GM19455 (cell line): ENCODE data around the gene TUB.

Source experiments
- ATAC-seq: cut with Tn5 transposase; IDR thresholded peaks from one replicate; pipeline ENCODE4 v1.9.1; 2021; ENCODE audit not compliant: unreplicated experiment

Gene TUB, protein sequence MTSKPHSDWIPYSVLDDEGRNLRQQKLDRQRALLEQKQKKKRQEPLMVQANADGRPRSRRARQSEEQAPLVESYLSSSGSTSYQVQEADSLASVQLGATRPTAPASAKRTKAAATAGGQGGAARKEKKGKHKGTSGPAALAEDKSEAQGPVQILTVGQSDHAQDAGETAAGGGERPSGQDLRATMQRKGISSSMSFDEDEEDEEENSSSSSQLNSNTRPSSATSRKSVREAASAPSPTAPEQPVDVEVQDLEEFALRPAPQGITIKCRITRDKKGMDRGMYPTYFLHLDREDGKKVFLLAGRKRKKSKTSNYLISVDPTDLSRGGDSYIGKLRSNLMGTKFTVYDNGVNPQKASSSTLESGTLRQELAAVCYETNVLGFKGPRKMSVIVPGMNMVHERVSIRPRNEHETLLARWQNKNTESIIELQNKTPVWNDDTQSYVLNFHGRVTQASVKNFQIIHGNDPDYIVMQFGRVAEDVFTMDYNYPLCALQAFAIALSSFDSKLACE

DNA sequence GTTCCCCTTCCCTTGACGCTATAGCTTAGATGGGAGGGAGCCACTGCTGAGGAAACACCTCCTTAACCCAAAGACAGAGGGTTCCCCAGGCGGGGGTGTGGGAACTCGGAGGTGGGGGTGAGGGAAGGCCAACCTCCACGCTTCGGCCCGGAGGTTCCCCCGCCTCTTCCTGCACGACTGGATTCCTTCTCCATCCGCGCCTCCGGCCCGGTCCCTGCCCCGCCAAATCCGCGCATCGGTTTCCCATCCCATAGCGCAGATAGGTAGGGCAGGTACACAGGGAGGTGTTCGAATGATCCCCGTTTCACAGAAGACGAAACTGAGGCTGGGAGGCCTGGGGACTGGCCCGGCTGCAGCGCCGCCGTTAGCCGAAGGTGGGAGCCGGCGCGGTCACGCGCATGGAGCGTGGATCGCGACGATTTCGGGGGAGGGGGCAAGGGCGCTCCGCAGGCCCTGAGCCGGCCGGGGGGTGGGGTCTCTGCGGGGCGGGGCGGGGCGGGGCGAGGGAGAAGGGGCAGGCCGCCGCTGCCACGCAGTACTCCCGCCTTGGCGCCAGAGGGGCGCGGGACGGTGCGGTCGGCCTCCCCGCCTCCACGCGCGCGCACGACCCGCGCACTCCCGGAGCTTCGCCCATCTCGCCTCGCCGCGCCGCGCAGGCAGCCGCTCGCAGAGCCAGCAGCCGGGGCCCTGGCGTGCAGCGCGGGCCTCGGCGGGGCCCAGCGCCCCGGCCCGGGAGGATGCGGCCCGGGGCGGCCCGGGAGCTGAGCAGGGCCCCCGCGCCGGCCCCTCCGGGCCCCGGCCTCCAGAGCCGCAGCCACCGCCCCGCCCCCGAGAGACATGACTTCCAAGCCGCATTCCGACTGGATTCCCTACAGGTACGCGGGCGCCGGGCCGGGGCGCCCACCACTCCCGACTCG is at the start of gene TUB:
TSS of gene TUB (plus strand) at position 538 of the 917 bp plus-strand sequence. CDS start at position 838, 300 bp downstream.
- ATAC-seq, result no peak

DNA sequence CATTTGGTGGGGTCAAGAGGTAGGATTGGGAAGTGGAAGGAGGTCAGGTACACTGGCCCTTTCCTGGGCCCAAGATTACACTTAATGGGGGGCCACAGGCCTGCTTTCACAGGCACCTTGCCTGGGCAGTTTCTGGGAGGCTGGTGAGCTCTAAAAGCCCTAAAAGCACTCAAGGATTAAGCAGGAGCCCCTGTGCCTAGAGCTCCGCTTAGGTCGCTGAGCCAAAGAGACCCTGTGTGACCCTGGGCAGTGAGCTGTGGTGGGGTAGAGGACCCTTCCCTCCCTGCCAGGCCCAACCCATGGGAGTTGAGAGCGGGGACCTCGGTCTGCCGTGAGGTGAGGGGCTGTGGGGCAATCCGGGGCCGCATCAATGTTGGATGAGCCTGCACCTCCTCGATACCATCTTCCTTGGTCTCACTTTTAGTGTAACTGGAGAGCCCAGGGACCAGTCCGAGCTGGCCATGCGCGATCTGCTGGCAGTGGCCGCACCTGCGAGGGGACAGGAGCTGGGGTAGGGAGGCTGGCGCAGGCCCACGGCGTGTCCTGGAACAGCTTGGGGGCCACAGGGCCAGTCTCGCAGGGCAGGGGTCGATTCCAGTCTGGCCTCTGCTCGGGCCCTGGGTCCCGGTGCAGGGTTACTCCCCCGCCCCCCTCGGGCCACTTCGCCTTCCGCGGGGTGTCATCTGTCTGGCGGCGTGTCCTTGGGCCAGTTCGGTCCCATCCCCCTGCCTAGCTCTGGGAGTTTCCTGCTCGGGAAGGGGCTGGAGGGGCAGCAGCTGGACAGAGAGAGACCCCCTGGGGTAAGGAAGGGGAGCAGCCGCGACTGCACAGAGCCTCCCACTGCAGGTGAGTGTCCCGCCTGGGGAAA is 49.5 kb upstream of the TUB start:
- no peak for ATAC-seq

DNA sequence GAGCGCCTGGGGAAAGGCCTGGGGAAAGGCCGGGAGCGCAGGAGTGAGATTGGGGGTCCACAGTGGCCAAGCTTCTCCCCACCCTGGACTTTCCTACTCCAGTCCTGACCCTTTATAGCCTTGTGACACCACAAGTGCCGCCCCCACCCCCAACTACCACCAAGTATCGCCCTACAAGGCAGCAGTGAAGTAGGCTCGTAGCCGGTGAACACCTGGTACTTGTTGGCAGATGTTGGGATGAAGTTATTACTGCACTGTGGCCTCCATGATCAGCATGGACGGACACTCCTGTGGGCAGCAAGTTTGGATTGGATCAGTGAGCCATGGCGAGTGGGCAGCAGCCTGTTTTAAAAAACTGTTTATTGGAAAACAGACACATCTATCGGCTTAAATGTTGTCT is 48.9 kb upstream of the TUB start:
- no peak for ATAC-seq

DNA sequence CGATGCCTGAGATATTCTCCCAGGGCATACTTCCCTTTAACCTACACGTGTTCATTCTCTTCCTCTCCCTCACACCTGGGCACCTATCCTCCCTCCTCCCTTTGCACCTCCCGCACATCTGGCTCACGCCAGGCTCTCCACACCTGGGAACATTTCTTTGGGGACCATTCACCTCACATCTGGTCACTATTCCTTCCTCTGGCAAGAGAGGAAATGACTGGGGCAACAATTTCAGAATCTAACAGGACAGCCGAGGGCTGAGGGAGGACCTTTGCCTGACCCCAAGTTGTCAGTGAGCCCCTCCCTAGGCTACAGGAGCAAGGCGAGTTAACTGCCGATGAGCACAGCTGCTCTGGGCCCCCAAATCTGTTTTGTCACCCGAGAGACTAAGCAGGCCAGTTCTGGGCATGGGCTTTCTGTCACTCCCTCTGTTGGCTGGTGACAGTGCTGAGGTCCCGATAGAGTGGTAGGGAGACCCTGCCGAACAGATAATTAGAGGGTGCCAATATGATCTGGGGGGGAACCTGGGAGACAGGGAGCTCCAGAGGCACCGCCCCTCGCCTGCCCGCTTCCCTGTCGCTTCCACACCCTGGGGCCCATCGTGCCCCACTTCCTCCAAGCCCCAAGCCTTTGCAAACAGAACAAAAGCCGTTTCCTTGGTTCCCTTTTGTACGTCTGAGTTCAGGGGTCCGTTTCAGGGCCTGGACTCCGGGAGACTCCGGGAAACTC is 48.3 kb upstream of the TUB start:
- no peak for ATAC-seq

DNA sequence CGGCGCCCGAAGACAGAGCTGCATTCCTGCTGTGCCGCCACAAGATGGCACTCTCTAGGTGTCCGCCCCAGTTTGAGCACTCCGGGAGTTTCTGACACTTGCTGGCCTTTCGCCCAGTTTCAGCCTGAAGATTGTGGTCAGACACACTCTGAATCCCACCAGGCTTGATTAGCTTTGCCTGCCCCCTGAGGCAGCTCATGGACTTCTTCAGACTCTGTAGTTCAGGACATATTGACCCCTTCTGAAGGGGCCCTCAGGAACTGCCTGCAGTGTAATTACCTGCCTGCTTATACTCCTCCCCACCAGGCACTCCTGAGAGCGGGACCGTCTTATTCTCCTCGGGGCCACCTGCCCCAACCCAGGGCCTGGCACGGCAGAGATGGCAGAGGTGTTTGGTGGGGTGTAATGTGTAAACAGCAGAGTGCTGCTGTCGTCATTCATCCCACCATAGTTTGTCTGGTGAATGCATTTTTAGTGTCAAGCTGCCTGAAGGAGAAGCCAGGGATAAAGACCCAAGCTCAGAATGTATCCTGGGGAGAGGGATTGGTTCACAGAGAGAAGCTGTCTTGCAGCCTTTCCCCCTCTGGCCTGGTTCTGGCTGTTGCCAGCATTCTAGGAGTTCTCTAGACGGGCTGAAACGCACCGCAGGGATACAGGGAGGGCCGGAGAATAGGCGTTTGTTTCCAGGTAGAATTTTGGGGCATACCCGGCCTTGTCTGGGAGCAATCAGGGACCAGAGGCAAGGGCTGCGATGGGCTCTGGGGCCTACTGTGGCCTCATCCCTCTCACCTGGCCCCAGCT is 47.5 kb upstream of the TUB start:
- peak; percentile 76 for ATAC-seq

DNA sequence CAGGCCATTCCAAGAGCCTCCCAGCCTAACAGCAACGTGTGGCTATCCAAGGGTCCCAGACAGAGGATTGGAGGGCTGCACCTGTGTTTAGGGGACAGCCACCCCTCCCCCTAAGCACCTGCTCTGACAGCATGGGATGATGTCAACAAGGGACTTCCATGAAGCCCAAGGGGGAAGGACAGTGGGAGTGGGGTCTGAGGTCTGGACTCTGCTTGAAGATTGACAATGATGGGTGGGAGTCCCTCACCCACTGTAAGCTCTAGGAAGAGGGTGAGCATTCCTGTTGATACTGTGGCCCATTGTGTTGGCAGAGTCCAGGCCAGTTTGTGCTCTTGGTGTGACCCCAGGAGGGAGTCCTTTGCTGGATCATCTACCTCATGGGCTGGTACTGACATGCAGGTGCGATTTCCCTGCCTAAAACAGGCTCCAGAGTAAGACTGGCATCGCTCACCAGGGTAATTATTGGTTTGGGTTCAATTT is 46.9 kb upstream of the TUB start:
- ATAC-seq, result no peak

DNA sequence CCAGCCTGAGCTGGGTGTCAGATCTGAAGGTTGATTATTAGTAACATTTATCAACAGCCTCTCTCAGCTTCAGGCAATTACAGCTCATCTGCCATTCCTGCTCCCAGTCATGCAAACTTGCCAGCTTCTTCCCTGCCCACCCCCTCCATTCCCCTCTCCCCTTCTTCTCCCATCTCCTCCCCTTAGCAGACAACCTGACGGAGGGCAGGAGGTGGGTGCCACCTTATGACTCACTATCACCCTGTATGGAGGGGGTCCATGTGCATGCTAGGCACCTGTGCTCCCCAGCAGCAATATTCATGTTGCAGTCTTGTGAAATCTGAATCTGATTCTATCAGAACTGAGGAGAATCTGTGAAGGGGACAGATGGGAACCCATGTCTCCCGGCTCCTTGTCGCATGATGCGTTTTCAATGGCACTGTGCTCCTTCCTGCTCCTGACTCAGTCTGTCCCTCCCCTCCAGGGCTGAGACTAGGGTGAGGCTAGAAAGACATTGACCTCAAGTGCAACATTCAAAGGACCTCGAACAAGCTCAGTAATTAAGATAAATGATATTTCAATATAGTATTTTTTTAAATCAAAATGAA is 46.3 kb upstream of the TUB start:
- ATAC-seq, result no peak

DNA sequence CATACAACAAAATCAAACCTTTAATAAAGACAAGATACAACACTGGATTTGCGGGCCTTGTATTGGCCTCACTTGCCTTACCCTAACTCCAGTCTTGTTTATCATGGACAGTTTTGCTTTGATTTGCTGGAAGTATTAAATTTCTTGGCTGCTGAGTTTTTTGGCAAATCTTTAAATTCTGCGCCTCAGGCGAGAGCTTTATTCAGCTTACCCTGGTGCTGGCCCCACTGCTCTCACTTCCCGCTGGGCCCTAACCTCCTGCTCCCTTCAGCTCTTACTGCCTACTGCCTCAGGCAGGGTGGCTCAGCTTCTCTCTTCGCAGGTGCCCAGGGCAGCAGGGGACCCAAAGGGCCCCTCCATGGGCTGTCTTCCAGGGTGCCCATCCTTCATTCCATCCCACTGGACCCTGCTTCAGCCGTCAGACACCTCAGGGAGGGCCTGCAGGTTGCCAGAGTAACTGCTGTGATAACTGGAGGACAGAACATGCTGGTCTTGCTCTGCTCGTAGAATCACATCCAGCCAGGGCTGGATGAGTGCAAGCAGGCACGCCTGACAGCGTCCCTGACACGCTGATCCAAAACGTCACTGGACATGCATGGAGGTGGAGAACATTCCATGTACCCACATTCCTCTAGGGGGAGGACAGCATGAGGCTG is 45.7 kb upstream of the TUB start:
- no peak for ATAC-seq

DNA sequence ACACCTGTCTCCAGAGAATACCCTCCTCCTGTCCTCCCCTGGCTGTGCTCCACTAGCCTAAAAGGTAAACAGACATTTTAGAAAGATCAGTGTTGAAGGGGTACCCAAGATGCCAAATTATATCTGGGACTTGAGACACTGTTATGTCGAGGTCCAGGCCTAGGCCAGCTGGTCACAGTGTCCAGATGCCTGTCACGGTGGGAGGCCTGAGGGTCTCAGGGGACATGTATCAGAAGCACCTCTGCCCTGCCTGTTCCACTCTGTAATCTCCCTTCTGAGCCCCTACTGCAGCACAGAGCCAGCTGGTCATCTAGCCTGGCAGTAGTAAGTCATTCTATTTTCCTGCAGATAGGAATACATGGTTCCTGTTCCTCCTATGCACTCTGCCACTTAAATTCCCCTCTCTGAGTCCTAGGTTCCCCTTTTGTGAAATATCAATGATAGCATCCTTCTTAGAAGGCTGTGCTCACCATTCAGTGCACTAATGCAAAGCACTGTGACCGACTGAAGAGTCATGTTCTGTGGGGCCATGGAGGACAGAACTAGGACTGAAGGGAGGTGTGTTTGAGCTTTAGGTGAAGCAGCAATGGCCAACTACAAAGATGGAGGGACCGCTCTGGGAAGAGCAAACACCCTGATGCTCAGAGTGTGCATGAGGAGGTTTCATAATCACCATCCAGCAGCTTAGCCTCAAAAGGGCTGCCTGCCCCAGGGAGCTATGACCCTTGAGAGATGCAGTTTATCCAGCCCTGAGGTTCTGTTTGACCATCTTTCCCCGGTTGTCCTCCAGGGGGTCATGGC is 44.8 kb upstream of the TUB start:
- no peak for ATAC-seq

DNA sequence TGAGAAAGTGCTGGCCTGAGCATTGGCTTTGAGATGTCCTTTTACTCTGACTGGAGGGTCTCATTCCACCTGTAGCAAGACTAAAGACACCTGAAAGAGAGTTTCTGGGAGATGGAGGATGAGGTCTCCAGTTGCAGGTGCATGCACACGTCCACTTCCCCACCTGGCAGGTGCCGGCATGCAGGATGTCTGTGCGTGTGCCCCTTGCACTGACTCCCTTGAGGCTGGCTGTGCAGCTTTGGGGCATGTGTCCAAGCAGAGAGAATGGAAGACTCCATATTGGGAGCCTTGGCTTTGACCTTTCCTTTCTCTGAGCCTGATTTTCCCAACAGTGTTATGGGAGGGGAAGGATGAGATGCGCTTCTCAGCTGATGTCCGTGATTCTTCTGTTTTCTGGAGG is 44.0 kb upstream of the TUB start:
- no peak for ATAC-seq

DNA sequence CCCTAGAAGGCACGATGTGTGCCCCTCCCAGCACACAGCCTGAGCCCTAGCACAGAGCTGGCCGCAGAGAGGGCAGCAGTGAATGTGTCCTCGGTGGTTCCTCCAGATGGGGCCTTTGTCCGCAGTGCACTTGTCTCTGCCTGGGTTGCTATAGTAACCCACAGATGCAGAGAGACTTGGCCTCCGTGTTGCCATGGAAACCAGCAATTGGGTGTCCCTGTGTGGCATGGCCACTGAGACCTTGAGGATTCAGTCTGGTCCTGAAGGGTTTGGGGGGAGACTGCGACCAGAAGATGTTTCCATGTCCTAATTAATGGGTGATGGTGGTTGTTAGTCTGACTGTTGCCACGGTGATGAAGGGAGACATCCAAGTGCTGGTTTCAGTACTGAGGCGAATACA is 42.6 kb upstream of the TUB start:
- ATAC-seq, result no peak

DNA sequence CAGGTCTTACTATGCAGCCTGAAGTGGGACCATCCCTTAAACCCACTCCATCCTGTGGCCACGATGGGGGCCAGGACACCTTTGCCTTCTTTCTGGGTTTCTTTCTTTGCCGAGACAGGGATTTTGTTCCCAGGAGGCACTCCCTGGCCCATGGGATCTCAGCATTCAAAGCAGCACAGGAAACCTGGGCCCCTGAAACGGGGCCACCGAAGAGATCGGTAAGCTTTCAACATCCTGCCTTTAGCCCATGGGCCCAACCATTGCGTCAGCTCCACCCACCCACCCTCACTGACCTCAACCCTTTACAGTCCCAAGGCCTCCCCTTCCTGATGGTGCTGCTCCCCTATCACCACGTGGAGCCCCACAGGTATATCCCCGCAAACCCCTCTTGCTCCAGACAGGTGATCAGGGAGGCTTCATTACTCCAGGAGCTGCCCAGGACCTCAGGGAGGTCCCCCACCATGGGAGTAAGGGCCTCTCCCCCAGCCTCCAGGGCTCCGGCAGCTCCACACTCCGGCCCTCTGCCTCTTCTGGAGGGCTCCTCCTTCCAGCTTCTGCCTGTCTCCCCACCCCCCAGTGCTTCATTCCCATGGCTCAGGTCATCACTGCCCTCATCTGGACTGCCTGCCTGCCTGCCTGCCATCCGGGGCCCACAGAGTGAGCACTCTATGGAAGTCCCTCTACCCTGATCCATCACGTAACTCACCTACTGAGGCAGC is 42.0 kb upstream of the TUB start:
- ATAC-seq, result no peak

DNA sequence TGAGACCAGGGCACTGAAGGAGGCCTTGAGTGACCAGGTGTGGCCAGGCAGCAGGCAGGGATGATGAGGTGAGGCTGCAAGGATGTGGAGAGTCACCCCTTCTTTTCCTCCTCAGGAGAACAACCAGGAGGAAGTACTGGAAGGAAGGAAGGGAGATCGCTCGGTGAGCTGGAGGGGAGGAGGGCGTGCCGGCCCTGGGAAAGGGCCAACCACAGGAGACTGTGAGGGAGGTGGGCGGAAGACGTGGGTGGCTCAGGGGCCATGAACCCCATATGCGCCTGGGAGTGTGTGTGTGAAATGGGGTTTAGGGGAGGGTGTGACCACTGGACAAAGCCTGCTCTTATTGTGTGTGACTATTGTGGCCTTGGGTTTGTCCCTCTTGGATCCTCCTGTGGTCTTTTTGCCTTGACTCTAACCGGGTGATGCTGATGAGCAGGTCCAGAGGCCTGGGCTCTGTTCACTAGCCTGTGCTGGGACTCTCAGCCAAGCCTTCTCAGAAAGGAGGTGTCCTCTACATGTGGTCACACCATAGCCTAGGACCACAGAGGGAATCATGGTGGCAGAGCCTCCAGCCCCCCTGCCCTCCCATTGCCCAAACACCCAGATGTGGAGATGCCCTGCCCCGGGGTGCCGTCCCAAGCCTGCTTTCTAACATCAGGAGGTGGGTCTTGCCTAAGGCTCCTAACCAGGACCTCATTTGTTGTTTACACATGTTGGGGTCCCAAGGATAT is 41.3 kb upstream of the TUB start:
- no peak for ATAC-seq

DNA sequence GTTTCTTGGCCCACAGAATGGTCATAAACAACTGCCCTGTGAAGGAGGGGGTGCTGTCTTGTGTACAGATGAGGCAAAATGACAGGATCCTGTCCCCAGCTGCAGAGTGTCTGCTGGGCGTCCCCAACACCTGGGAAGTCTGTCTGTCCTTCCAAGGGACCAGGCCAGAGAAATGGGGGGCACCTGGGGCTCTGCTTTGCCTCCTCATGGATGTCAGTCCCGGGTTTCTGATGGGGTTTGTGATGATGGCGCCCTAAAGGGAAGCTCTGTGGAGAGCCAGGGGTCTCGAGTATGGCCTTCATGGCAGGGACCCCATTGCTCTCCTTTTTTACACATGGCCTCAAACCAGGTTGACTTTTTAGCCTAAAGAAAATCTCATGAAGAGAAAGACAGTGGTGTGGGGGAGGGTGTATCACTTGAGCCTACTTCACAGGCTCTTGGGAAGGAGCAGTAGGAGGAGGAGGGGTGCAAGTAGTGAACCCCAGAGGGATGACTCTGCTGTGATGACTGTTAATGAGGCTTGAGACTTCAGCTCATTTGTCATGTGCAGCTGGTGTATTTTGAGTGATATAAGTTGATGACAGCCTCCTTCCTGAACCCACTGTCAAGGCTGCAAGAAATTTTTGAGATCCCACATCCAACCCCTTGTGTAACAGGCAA is 40.6 kb upstream of the TUB start:
- no peak for ATAC-seq

DNA sequence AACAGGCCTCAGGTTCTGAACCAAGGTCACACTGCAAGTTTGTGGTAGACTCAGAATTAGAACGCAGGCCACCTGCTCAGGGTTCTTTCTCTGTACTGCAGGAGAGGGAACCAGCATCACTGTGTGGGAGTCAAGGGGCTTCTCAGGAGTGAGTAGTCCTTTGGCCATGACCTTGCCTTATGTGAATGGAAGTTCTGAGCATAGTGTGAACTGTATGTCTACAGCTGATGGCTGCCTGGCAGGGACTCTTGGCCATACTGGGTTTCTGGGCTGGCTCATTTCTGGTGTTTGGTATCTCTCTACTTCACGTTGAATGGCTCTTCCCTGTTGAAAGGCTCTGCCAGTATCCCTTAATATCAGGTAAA is 40.1 kb upstream of the TUB start:
- ATAC-seq, result no peak

DNA sequence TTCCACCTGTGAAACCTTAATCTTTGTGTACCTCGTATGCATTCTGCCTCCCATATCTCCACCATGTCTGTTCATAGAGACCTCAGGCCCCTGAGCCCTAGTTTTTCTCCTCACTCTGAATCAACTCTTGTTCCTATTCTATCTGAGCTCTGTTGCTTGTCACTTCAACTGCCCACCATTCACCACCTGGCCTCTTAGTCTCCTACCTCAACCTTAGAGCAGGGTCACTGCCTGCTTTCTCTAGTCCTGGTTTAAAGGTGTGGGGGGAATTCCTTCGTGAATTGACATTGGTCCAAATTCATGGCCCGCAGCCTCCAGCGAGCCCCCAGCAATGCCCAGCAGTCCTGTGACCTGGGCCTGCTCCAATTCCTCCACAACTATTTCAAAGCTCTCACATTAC is 39.4 kb upstream of the TUB start:
- ATAC-seq, result no peak
